ENCODE measurements around the gene GNAI3. TPM values are rescaled to one million over a fixed set of nuclear protein-coding genes. Genes with fewer than 3 reads are reported as not detected.

GNAI3 gene
- 4.7 and 9.6 TPM in 2 replicates for polyA plus RNA-seq (2011; rRNA removed)
- polyA minus RNA-seq (2011; rRNA and poly(A)+ RNA removed) = 5.6 and 7.1 TPM in 2 replicates

- POLR2A ChIA-PET = interaction anchor here (0.6 to 0.9 kb wide), 4 partner anchors 17 to 91 kb away, joined by 3 to 6 read pairs (median 4); no protein-coding TSS in a partner anchor
- CTCF ChIA-PET = interaction anchor here (0.7 to 3.2 kb wide), 26 partner anchors 9 to 463 kb away, joined by 3 to 56 read pairs (median 4); partner anchors contain the start of genes AHCYL1, CYB561D1 and GPR61
- H3K27me3 ChIP-seq (ENCODE audit: control insufficient read depth, insufficient read depth, low read length) = no peaks in the 10 kb centered on the region
- no peaks in the 10 kb centered on the region for H3K36me3 ChIP-seq (ENCODE audit: control insufficient read depth, insufficient read depth, low read length)
- peak; percentile 70 for DNase-seq (ENCODE audit: low read depth)
- H3K4me3 ChIP-seq (ENCODE audit: low read depth, low read length) = peak within 1 kb of the TSS; percentile 98
- TF ChIP-seq, protein P1, sequence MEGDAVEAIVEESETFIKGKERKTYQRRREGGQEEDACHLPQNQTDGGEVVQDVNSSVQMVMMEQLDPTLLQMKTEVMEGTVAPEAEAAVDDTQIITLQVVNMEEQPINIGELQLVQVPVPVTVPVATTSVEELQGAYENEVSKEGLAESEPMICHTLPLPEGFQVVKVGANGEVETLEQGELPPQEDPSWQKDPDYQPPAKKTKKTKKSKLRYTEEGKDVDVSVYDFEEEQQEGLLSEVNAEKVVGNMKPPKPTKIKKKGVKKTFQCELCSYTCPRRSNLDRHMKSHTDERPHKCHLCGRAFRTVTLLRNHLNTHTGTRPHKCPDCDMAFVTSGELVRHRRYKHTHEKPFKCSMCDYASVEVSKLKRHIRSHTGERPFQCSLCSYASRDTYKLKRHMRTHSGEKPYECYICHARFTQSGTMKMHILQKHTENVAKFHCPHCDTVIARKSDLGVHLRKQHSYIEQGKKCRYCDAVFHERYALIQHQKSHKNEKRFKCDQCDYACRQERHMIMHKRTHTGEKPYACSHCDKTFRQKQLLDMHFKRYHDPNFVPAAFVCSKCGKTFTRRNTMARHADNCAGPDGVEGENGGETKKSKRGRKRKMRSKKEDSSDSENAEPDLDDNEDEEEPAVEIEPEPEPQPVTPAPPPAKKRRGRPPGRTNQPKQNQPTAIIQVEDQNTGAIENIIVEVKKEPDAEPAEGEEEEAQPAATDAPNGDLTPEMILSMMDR (IDR thresholded peaks at IDR 0.05; ENCODE audit: insufficient read depth, low read depth, low read length) = no peak
Measured at GRCh38 chr1:109548321-109549267, at the start of gene GNAI3. Gene GNAI3, plus strand, starts transcription at chr1:109548615. Its CDS starts 106 bp downstream, at chr1:109548721.

GRCh38 chr1:109499081-109499480, 49.3 kb upstream of the GNAI3 start:
- no peak for DNase-seq (ENCODE audit: low read depth)
- no peak overlapping the region for H3K4me3 ChIP-seq (ENCODE audit: low read depth, low read length)
- ChIA-PET CTCF (interaction anchor here (0.6 to 32.2 kb wide), 20 partner anchors 8 to 275 kb away, joined by 3 to 1371 read pairs (median 6); partner anchors contain the start of genes AMIGO1, ATXN7L2, GNAI3 and GPR61), POLR2A (interaction anchor here (0.7 kb wide), 1 partner anchor 34 kb away, joined by 3 read pairs; no protein-coding TSS in a partner anchor)
- no peaks in the 10 kb centered on the region for H3K27me3 ChIP-seq (ENCODE audit: control insufficient read depth, insufficient read depth, low read length)
- peaks cover 12% of the 10 kb centered on the region for H3K36me3 ChIP-seq (ENCODE audit: control insufficient read depth, insufficient read depth, low read length)
- TF ChIP-seq, protein P1 (IDR thresholded peaks at IDR 0.05; ENCODE audit: insufficient read depth, low read depth, low read length) = no peak

DNA sequence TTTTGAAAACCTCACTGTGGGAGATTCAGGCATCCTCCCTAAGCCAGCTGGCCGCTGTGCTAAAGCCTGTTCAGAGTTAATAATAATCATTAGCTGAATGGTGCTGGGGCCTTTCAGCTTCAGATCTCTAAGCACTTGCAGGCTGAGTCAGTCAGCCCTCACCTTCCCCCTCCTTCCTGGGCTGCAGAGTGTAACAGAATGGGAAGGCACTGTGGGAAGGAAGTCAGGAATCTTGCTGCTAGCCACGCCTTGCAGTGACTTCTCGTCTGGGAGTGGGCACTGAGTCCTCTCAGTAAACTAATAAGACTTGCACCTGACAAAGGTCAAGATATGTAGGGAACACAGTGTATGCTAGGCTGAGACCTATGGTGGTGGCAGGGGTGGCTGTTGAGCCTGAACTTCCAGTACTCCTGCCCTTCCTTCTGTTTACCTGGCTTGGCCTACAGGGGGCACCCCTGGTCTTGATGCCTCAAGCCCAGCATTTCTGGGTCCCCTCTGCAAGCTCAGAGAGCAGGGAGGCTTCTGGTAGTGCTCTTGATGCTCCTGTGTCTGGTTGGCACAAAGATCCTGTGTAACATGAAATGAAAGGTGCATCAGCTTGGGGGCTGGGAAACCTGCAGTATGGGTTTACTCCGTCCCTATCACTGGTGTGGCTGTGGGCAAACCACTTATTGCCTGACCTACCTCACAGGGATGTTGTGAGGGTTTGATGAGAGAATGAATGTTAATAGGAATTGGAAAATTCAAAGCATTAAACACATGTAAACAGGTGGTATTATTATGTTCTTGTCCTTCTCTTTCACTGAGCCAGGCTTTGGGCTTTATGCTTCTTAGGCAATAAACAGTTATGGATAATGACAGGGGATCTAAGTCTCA, 48.5 kb upstream of the GNAI3 start:
- CTCF ChIA-PET = interaction anchor here (0.9 to 32.2 kb wide), 15 partner anchors 9 to 274 kb away, joined by 3 to 1371 read pairs (median 7); partner anchors contain the start of genes AMIGO1, GNAI3, GPR61 and PSMA5
- no peak overlapping the region for H3K4me3 ChIP-seq (ENCODE audit: low read depth, low read length)
- TF ChIP-seq, protein P1 (IDR thresholded peaks at IDR 0.05; ENCODE audit: insufficient read depth, low read depth, low read length) = peak; percentile 62
- H3K27me3 ChIP-seq (ENCODE audit: control insufficient read depth, insufficient read depth, low read length) = no peaks in the 10 kb centered on the region
- peak; percentile 49 for DNase-seq (ENCODE audit: low read depth)
- H3K36me3 ChIP-seq (ENCODE audit: control insufficient read depth, insufficient read depth, low read length) = peaks cover 12% of the 10 kb centered on the region
- POLR2A ChIA-PET = interaction anchor here (0.7 kb wide), 1 partner anchor 33 kb away, joined by 3 read pairs; no protein-coding TSS in a partner anchor

DNA sequence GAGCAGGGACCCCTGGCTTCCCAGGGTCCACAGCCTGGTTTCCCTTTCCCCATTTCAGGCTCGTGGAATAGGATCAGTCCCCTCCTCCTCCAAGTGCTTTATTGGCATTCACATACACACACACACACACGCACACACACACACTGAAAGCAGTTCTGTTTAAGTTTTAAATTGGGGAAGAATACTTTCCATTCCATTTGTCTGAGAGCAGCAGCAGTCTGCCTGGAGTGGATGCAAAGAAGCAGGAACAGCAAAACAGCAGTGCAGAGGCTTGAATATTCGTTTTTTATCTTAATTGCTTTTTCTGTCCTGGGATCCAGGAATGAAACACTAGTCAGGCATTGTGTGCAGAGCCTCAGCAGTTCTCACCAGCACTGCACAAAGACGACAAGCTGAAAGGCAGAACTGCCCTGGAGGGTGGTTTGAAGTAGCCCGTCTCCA, 47.5 kb upstream of the GNAI3 start:
- peak; percentile 68 for DNase-seq (ENCODE audit: low read depth)
- POLR2A ChIA-PET = no interaction called here
- H3K4me3 ChIP-seq (ENCODE audit: low read depth, low read length) = no peak overlapping the region
- TF ChIP-seq, protein P1 (IDR thresholded peaks at IDR 0.05; ENCODE audit: insufficient read depth, low read depth, low read length) = no peak
- CTCF ChIA-PET = interaction anchor here (0.8 to 32.2 kb wide), 6 partner anchors 10 to 143 kb away, joined by 3 to 1371 read pairs (median 22); partner anchors contain the start of genes GPR61 and PSMA5
- no peaks in the 10 kb centered on the region for H3K27me3 ChIP-seq (ENCODE audit: control insufficient read depth, insufficient read depth, low read length)
- H3K36me3 ChIP-seq (ENCODE audit: control insufficient read depth, insufficient read depth, low read length) = peaks cover 9% of the 10 kb centered on the region
